Brain microvascular endothelial cell (primary cell): Measurements from ENCODE around the gene DERA.
"Not testable (repeated sequence)": the region's sequence is repeated elsewhere in the genome, so short reads cannot be mapped to it uniquely, and the experiment has no call there.

Source experiments
- DNase-seq: peaks from one replicate; pipeline ENCODE4 v3.0.0-alpha.2; 2020
- H3K27ac ChIP-seq: fragments of 250-450 bp; sonication (Bioruptor Pico); 2 replicates; pipeline ENCODE4 v1.5.1; 2020; ENCODE audit warnings: mild to moderate bottlenecking, moderate library complexity
- H3K27me3 ChIP-seq: fragments of 250-450 bp; sonication (Bioruptor Pico); replicated peaks from 2 replicates; pipeline ENCODE4 v1.5.1; 2020; ENCODE audit warnings: mild to moderate bottlenecking
- H3K36me3 ChIP-seq: fragments of 250-450 bp; sonication (Bioruptor Pico); replicated peaks from 2 replicates; pipeline ENCODE4 v1.5.1; 2020; ENCODE audit warnings: mild to moderate bottlenecking
- H3K4me3 ChIP-seq: 2 replicates; pipeline ENCODE4 v1.5.1; 2011; ENCODE audit warnings: low read depth, mild to moderate bottlenecking, control low read depth, low read length, moderate library complexity
- CTCF ChIP-seq: IDR thresholded peaks from 2 replicates; pipeline ENCODE4 v1.5.1; 2011; ENCODE audit warnings: low read depth, mild to moderate bottlenecking, moderate library complexity, low read length, control low read depth, inconsistent platforms; ENCODE audit errors: missing control alignments
- in situ Hi-C: cut with HindIII; loops from 2 replicates; pipeline ENCODE4 v1.10.0; 2017; ENCODE audit warnings: low sequenced_read_pairs, low pct_ligation_motif_present

DERA gene

GRCh38 chr12:16012117-16012516, 101.0 kb downstream of the DERA start:
- in situ Hi-C loops: no loop called here
- no peak for TF ChIP-seq CTCF
- Histone ChIP-seq H3K27me3 (no peaks in the 10 kb centered on the region), H3K27ac (no peak overlapping the region), H3K4me3 (no peak overlapping the region), H3K36me3 (no peaks in the 10 kb centered on the region)
- DNase-seq: peak; percentile 15

DNA sequence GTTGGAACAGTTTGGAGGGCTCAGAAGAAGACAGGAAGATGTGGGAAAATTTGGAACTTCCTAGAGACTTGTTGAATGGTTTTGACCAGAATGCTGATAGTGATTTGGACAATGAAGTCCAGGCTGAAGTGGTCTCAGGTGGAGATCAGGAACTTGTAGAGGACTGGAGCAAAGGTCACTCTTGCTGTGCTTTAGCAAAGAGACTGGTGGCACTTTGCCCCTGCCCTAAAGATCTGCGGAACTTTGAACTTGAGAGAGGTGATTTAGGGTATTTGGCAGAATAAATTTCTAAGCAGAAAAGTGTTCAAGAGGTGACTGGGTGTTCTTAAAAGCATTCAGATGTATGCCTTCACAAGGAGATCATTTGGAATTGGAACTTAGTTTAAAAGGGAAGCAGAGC, 102.6 kb downstream of the DERA start:
- H3K4me3 ChIP-seq, H3K27ac ChIP-seq, DNase-seq, in situ Hi-C loops, H3K36me3 ChIP-seq, H3K27me3 ChIP-seq: not testable (repeated sequence)

- H3K4me3 ChIP-seq, DNase-seq, H3K27me3 ChIP-seq, H3K36me3 ChIP-seq, H3K27ac ChIP-seq, in situ Hi-C loops: not testable (repeated sequence)
These were observed 103.3 kb downstream of the DERA start for GRCh38 chr12:16014394-16014793.

DNA sequence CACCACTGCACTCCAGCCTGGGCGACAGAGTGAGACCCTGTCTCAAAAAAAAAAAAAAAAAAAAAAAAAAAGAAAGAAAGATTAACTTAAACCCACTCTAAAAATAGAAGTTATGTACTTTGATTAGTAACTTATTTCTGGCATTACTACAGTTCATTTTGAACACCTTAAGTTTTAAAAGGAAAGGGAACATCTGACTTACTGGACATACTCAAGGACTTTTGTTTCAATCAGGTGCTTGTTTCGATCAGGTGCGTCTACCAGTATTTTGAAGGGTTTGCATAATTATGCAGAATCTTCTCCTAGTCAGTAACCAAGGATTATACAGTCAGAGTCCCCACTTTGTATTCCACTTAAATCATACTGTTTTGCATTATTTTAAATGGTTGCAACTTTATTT, 105.6 kb downstream of the DERA start:
- in situ Hi-C loops: no loop called here
- Histone ChIP-seq H3K27me3 (no peaks in the 10 kb centered on the region), H3K4me3 (no peak overlapping the region), H3K27ac (no peak overlapping the region), H3K36me3 (no peaks in the 10 kb centered on the region)
- no peak for DNase-seq
- TF ChIP-seq CTCF: no peak

DNA sequence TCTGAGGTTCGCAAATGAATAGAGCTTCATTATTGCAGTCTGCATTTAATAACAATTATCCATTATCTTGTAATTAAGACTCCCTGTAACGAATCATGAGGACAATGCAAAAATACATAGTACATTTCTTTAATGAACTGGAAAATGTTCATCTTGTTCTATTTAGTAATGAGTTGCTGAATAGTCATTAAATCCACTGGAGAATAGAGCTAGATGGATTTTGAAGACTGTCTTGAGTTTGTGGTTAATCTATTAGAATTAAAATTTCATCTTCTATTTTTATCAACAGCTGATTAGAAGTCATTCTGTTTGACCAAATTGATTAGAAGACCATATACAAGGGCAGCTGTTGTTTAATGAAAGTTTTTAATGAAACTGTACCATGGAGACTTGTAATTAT, 107.2 kb downstream of the DERA start:
- no peaks in the 10 kb centered on the region for H3K36me3 ChIP-seq
- TF ChIP-seq CTCF: no peak
- H3K27ac ChIP-seq: no peak overlapping the region
- in situ Hi-C loops: no loop called here
- H3K4me3 ChIP-seq: no peak overlapping the region
- no peak for DNase-seq
- H3K27me3 ChIP-seq: no peaks in the 10 kb centered on the region

GRCh38 chr12:16019136-16019535, 108.0 kb downstream of the DERA start:
- in situ Hi-C loops: no loop called here
- no peak for TF ChIP-seq CTCF
- Histone ChIP-seq H3K27me3 (no peaks in the 10 kb centered on the region), H3K4me3 (no peak overlapping the region), H3K36me3 (no peaks in the 10 kb centered on the region), H3K27ac (no peak overlapping the region)
- no peak for DNase-seq

DNA sequence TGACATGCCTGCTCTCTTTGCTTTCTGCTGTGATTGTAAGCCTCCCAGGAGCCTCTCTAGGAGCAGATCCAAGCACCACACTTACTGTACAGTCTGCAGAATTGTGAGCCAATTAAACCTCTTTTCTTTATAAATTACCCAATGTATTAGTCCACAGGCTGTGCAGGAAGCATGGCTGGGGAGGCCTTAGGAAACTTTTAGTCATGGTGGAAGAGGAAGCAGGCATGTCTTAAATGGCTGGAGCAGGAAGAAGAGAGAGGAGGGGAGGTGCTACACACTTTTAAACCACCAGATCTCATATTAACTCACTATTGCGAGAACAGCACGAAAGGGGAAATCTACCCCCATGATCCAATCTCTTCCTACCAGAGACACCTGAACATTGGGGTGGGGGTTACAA, 108.9 kb downstream of the DERA start:
- Histone ChIP-seq H3K4me3 (no peak overlapping the region), H3K27me3 (no peaks in the 10 kb centered on the region), H3K36me3 (no peaks in the 10 kb centered on the region), H3K27ac (no peak overlapping the region)
- in situ Hi-C loops: no loop called here
- DNase-seq: no peak
- no peak for TF ChIP-seq CTCF
